Measurements from ENCODE around the gene GAGE2A. TPM values are rescaled to one million over a fixed set of nuclear protein-coding genes. Genes with fewer than 3 reads are reported as not detected.

Gene GAGE2A
- total and polyA plus RNA-seq, 2 of the 8 experiments (the other 6 are each of a cell fraction or from before 2014, with no cell fraction given) = not detected

- no peaks in the 10 kb centered on the region for H3K36me3 ChIP-seq (ENCODE audit: control insufficient read depth in 2 of 4, insufficient read depth in 4 of 4, low read length in 3 of 4)
- H3K27me3 ChIP-seq (replicated peaks in 1 of 4; ENCODE audit: control insufficient read depth in 3 of 4, extremely low read depth in 1 of 4, insufficient read depth in 3 of 4, low read length in 3 of 4) = no peaks in the 10 kb centered on the region
- H2BK15ac ChIP-seq (ENCODE audit: low read length) = no peak overlapping the region
- ChIA-PET CTCF (ENCODE audit: partially characterized antibody) (no interaction called here), POLR2A (ENCODE audit: partially characterized antibody) (no interaction called here)
- no peak overlapping the region for H3K56ac ChIP-seq (replicated peaks; ENCODE audit: insufficient read length, low read depth, low read length)
- no peaks in the 10 kb centered on the region for H3K79me2 ChIP-seq (ENCODE audit: control insufficient read depth in 1 of 2, insufficient read depth in 2 of 2, low read length in 2 of 2)
- no peaks in the 10 kb centered on the region for H3K9me3 ChIP-seq (ENCODE audit: insufficient read depth in 2 of 2, low read depth in 1 of 2, low read length in 1 of 2)
- H2BK12ac ChIP-seq (ENCODE audit: low read depth, low read length) = no peak overlapping the region
- no peaks in the 10 kb centered on the region for H3K23me2 ChIP-seq (ENCODE audit: low read depth, low read length)
- H3K9ac ChIP-seq (replicated peaks in 1 of 4; ENCODE audit: extremely low read depth in 1 of 4, low read depth in 3 of 4, low read length in 3 of 4) = no peak overlapping the region
- no peaks in the 10 kb centered on the region for H3K79me1 ChIP-seq (ENCODE audit: low read depth, low read length)
- no peaks in the 10 kb centered on the region for H4K20me1 ChIP-seq (replicated peaks in 1 of 2; ENCODE audit: control insufficient read depth in 1 of 2, insufficient read depth in 2 of 2, low read length in 2 of 2)
- H4K91ac ChIP-seq (replicated peaks; ENCODE audit: insufficient read length, low read length) = no peak overlapping the region
- H3K23ac ChIP-seq (ENCODE audit: insufficient read length) = no peak overlapping the region
- WGBS, 2 experiments (ENCODE audit: extremely low coverage in 1 of 2, insufficient coverage in 1 of 2, insufficient read length in 1 of 2, insufficient replicate concordance in 2 of 2, low coverage in 1 of 2, low lambda C conversion rate in 2 of 2, missing lambda C conversion rate in 1 of 2) = 100% methylated on average over 2 of the region's 2 CpGs; no CpG with 5 or more reads in 1 of the 2 experiments
- DNase-seq (ENCODE audit: low read depth in 1 of 2, low spot score in 2 of 2) (no peak), FAIRE-seq (no peak)
- no peak overlapping the region for H2AFZ ChIP-seq (ENCODE audit: low read length)
- no peak overlapping the region for H2AK5ac ChIP-seq (ENCODE audit: low read depth, low read length)
- H3K18ac ChIP-seq (ENCODE audit: extremely low read depth, low read length) = no peak overlapping the region
- no peak overlapping the region for H2BK120ac ChIP-seq (replicated peaks; ENCODE audit: low read depth, low read length)
- no peak overlapping the region for H3K4ac ChIP-seq (replicated peaks; ENCODE audit: insufficient read length, low read depth, low read length)
- no peak overlapping the region for H3K27ac ChIP-seq (ENCODE audit: low read depth, low read length)
- no peak overlapping the region for H3K4me3 ChIP-seq (ENCODE audit: extremely low read depth in 1 of 4, insufficient read depth in 2 of 4, low read depth in 3 of 4, low read length in 4 of 4)
- no peak overlapping the region for H3K14ac ChIP-seq (ENCODE audit: insufficient read length)
- H4K5ac ChIP-seq (ENCODE audit: insufficient read length, low read depth, low read length) = no peak overlapping the region
- no peak overlapping the region for H2BK5ac ChIP-seq (ENCODE audit: low read depth, low read length)
- H4K8ac ChIP-seq (ENCODE audit: extremely low read depth, insufficient read depth, low read length) = no peak overlapping the region
- H2BK20ac ChIP-seq (ENCODE audit: low read length) = no peak overlapping the region
- no peak overlapping the region for H3K4me2 ChIP-seq (ENCODE audit: insufficient read depth in 1 of 2, low read depth in 2 of 2, low read length in 2 of 2)
- H3K4me1 ChIP-seq (replicated peaks in 1 of 4; ENCODE audit: control insufficient read depth in 3 of 4, insufficient read depth in 4 of 4, low read length in 3 of 4) = no peaks in the 10 kb centered on the region
- no peak for TF ChIP-seq EP300 (IDR thresholded peaks at IDR 0.05; ENCODE audit: borderline replicate concordance in 1 of 2, low read depth in 2 of 2, low read length in 2 of 2)
- no peak for TF ChIP-seq BRCA1 (IDR thresholded peaks at IDR 0.05; ENCODE audit: low read depth, low read length)
- TF ChIP-seq RXRA (IDR thresholded peaks at IDR 0.05; ENCODE audit: insufficient read depth, low read depth, low read length) = no peak
- no peak for TF ChIP-seq TCF12 (IDR thresholded peaks at IDR 0.05; ENCODE audit: low read depth, low read length)
- no peak for TF ChIP-seq SRF (IDR thresholded peaks at IDR 0.05; ENCODE audit: low read depth, low read length)
- TF ChIP-seq RBBP5 (IDR thresholded peaks at IDR 0.05; ENCODE audit: borderline replicate concordance, low read depth, low read length) = no peak
- TF ChIP-seq SIN3A (conservative IDR thresholded peaks at IDR 0.05 in 1 of 2, IDR thresholded peaks at IDR 0.05 in 1 of 2; ENCODE audit: low read depth in 1 of 2, low read length in 2 of 2) = no peak
- TF ChIP-seq TEAD4 (IDR thresholded peaks at IDR 0.05; ENCODE audit: low read depth, low read length) = no peak
- no peak for TF ChIP-seq GABPA (IDR thresholded peaks at IDR 0.05; ENCODE audit: borderline replicate concordance, insufficient read depth, low read length)
Measured at GRCh38 chrX:49618574-49618973, 29.3 kb downstream of the GAGE2A start.

All from H1 (cell line).